RPMI8226 (cell line): Measurements from ENCODE around the gene OCIAD2.
"Not testable (repeated sequence)": the region's sequence is repeated elsewhere in the genome, so short reads cannot be mapped to it uniquely, and the experiment has no call there.

Experiments used
- DNase-seq: peaks from one replicate; pipeline ENCODE4 v3.0.0-alpha.2; 2015

OCIAD2 gene

GRCh38 chr4:48905363-48906015, 1.1 kb downstream of the OCIAD2 start:
- DNase-seq: no peak

- no peak for DNase-seq
Observed at GRCh38 chr4:48904541-48905142, 1.9 kb downstream of the OCIAD2 start.

GRCh38 chr4:48904101-48904500, 2.5 kb downstream of the OCIAD2 start:
- no peak for DNase-seq

DNA sequence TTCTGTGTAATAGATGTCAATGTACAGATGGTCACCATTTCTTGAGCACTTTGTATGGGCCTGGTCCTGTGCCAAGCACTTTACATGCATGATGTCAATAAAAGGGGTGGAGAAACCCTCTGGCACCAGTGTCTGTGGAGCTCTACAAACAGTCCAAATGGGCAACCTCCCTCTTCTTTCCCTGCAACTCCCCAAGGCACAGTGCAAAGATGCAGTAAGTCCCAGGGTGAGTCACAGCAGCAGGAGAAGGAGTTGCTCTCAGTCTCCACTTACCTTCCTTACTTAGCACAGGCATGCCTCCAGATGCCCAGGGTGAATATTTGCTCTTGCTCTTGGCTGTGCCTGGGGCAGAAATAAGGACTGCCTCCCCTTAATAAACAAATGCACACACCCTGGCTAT, 4.3 kb downstream of the OCIAD2 start:
- no peak for DNase-seq

DNA sequence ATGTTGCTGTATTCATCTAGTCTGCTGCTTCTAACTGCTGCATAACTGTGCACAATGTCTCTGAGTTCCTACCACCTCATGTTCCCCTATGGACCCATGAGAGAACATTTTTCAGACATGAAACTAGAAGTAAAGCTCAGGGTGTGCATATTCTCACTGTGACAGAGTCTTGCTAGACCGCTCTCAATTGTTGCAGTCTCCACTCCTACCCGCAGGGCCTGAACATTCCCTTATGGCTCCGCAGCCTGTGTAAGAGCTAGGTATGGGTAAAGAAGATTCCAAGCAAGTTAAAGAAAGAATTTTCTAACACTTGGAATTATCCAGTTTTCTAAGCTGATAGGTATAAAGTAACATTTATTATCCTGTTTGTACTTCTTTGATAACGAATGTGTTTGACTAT, 5.4 kb downstream of the OCIAD2 start:
- DNase-seq: no peak

DNA sequence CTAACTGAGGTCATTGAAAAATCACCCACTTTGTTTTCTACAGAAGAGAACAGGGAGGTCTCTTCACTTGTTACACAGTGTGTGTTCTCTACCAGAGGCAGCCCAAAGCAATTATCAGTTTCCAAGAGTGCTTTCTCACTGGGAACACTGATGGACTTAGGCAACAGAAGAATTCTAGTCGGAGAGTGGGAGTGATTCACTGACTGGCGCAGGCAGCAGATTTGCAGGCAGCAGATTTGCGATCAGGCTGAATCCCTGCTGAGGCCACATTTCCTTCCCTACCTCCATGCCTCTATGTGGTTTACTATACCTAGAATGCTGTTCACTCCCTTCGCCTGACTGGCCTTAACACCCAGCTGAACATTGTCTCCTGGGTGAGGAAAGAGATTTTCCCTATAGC, 6.6 kb downstream of the OCIAD2 start:
- DNase-seq: no peak

DNA sequence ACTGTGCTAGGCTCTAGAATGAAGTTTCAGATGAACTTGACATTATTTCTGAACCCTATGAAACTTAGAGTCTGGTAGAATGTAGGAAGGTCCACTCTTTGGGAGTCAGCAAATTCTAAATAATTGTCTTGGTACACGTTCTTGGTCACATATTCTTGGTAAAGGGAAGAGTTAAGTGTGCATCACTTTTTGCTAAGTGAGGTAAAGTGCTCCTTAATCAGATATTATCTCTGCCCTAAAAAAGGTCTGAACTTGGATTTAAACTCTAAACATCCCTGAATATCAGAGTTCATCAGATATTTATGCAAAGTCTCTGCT, 7.2 kb downstream of the OCIAD2 start:
- DNase-seq: no peak

DNA sequence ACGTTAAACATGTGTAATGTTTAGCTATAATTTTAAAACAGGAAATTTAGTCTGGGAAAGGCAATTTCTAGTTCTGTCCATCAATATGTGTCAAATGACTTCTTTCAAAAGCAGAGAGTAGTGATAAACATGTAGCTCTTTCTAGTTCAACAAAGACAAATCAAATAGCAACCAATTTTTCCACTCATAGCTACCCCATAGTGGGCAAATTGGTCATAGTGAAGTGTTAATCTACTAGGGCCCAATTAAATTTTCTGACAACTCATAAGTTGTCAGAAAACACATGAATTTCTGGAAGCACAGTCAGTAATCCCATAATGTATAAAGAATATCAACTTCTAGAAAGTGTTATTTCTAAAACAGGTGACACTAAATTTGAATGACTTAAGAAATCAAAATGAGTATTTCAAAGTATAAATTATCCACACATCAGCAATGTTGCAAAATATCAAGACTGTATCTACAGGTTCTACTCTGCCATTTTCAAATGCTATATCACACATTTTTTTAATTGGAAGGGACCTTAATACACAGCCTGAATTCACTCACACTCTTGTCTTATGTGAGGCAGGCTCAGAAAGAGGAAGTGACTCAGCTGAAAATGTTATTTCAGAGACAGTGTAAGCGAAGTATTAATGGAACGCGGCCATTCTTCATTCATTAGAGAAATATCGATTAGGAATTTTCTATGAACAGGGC, 7.7 kb downstream of the OCIAD2 start:
- DNase-seq: no peak

DNA sequence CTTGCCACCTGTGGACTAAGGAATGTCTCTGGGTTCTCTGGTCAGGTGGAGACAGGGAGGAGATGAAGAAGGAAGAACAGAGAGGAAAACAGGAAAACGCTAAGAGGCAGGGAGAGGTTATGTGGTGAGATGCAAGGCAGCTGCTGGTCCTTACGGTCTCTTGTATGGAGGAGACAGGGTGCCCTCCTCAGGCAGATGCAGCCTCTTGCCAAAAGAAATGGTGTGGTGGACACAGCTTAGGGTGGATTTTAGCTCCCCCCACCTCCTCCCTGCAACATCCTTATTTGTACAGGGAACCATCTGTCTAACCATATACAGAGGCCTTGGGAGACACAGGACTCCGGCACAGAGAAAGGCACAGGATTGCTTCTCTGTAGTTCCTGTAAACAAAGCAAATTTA, 9.7 kb downstream of the OCIAD2 start:
- no peak for DNase-seq

- DNase-seq: no peak
Observed at GRCh38 chr4:48891028-48891619, 15.4 kb downstream of the OCIAD2 start.

DNA sequence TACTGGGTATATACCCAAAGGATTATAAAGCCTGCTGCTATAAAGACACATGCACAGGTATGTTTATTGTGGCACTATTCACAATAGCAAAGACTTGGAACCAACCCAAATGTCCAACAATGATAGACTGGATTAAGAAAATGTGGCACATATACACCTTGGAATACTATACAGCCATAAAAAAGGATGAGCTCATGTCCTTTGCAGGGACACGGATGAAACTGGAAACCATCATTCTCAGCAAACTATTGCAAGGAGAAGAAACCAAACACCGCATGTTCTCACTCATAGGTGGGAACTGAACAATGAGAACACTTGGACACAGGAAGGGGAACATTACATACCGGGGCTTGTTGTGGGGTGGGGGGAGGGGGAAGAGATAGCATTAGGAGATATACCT, 16.8 kb downstream of the OCIAD2 start:
- DNase-seq: not testable (repeated sequence)

DNA sequence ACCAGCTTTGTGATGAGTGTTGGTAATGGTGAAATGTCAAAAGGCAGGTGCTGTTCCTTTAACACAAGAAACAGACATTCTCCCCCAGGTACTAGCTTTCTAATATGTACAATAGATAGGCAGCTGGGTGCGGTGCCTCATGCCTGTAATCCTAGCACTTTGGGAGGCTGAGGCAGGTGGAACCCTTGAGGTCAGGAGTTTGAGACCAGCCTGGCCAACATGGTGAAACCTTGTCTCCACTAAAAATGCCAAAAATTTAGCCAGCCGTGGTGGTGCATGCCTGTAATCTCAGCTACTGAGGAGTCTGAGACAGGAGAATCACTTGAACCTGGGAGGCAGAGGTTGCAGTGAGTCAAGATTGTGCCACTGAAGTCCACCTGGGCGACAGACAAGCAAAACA, 24.9 kb downstream of the OCIAD2 start:
- not testable (repeated sequence) for DNase-seq

DNA sequence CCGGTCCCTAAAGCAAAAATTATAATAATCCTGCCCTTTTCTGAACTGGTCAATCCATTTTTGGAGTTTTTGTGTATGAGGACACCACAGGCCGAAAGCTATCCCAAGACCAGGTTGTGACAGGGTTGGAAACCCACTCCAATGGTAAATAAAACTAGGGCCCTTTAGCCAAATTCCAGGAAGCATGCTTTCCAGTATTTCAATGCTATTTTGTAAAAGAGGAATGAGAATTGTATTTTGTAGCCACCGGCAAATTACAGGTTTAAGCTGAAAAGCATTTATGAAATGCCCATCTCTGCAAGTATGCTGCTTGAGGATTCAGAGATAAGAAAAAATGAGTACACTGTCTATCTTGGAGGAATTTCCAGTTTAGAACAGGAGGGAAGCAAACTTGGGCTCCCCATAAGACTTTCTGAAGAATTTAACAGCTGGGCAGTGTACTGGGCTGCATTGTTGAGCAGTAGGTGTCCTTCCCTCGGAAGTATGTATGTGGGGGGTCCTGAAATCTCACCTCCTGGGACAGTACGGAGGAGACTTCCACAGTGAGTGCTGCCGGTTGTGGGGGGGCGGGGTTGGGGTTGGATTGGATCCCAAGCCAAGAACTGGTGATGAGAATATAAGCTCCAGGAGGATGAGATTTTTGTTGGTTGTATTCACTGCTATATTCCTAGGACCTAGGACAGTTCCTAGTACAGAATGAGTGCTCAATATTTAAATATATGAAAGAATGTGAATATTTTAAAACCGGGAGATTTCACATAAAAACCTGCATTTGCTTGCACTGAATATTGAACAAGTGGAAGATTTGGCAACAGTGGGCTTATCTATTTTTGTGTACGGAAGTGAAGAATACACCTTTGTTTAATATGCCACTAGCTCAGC, 26.8 kb downstream of the OCIAD2 start:
- DNase-seq: no peak

- no peak for DNase-seq
Observed at GRCh38 chr4:48877827-48878535, 28.6 kb downstream of the OCIAD2 start.

- not testable (repeated sequence) for DNase-seq
Observed at GRCh38 chr4:48864696-48865095, 41.9 kb downstream of the OCIAD2 start.

DNA sequence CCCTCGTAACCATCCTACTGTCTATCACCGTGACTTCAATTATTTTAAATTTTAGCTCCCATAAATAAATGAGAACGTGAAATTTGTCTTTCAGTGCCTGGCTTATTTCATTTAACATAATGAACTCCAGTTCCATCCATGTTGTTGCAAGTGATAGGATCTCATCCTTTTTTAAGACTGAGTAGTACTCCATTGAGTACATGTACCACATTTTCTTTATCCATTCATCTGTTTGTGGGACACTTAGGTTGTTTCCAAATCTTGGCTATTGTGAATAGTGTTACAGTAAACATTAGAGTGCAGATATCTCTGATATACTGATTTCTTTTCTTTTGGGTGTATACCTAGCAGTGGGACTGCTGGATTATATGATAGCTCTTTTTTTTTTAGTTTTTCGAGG, 42.8 kb downstream of the OCIAD2 start:
- no peak for DNase-seq

GRCh38 chr4:48862661-48863060, 43.9 kb downstream of the OCIAD2 start:
- DNase-seq: no peak

DNA sequence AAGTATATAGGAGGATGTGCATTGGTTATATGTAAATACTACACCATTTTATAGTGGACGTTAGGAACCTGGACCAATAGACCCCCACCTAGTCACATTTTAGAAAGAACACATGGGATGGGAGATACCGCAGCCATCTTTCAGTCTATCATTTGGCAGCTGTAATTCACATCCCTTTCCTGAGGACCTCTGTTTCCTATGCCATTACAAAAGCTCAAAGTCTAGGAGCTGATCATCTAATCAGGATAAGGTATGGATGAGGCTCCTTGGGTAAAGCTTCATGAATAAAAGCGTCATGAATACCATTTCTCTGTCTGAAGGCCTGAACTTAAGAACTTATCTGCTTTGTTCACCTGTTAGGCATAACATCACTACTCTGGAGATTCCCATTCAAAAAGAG, 44.5 kb downstream of the OCIAD2 start:
- no peak for DNase-seq

DNA sequence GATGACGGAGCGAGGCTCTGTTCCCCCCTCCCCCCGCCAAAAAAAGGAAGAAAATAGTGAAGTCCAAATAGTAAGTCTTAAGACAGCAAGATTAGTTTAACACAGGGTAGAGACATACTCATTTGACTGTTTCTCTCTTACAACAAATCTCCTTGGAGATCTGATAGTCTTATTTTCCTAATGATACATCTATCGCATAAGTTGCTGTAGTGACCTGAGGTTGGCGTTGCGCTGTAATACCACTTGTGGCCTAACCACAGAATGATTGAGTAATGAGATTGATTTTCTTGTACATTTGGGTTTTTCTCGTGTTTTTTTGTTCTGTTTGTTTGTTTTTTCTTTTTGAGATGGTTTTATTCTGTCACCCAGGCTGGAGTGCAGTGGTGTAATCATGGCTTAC, 48.4 kb downstream of the OCIAD2 start:
- DNase-seq: no peak

DNA sequence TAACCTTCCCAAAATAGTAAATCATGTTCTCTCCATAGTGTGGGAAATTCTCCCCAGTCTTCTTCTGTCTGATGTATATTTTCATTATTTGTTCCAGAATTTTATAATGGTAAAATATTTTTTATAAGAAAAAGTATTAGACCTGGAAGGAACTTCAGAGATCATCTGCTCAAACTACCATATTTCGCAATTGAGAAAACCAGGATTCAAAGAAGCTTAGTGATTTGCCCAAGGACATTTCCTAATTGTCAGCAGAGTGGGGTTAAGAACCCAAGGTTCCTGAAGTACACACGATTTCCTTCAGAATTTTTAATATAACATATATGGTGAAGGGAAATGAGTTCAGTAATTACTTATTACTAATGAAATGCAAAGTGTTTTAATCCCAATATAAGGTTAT, 51.6 kb downstream of the OCIAD2 start:
- DNase-seq: no peak

DNA sequence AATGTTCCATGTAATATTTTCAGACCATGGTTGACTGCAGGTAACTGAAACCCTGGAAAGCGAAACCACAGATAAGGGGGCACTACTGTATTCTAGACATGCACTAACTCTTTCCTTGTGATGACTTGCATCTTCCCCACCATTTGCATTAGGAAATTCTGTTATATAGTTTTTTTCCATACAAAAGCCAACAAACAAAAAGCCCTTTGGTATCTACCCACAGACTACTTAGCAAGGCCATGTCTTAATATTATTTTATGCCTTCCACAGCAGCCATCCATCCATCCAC, 52.2 kb downstream of the OCIAD2 start:
- no peak for DNase-seq

DNA sequence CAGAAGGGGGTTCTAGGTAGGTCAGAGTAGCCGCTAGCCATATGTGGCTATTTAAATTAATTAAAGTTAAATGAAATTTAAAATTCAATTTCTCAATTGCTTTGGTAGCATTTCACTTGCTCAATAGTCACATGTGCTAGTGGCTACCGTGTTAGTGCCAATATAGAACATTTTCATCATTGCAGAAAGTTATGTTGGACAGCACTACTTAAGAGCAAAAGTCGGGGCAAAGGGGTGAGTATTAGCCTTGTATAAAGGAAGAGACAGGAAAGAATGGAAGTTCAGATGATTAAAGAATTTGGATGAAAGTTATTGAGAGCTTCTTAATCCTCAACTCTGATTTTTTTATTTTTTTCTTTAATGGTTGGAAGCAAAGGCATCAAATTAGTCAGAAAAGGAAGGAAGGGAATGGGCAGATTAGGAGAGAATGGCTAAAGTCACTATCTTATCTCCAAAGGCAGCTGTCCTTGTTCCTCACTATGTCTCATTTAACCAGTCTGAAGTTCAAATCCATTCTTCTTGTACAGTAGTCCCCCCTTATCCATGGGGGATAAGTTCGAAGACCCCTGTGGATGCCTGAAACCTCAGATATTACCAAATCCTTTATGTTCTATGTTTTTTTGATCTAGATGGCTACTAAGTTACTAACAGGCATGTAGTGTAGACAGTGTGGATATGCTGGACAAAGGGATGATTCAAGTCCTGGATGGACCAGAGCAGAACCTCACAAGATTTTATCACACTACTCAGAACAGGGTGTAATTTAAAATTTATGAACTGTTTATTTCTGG, 52.8 kb downstream of the OCIAD2 start:
- DNase-seq: no peak
